OCI-LY3 (cell line): ENCODE data around the gene MAP2K6.

Experiments used
- H2AFZ ChIP-seq: fragments of 200-600, 300-600 bp; shearing (Covaris generic); 2 replicates; pipeline ENCODE4 v1.6.0; 2014; ENCODE audit warnings: antibody characterized with exemption, low read depth, low read length
- H3K27ac ChIP-seq: fragments of 200-600, 300-600 bp; sonication (generic); 2 replicates; pipeline ENCODE4 v1.5.1; 2014; ENCODE audit warnings: mild to moderate bottlenecking, low read length, moderate library complexity, mixed read lengths
- H3K27me3 ChIP-seq: fragments of 200-600, 300-600 bp; sonication (generic); 2 replicates; pipeline ENCODE4 v1.6.1; 2014; ENCODE audit warnings: low read depth, low read length, mixed read lengths
- H3K36me3 ChIP-seq: fragments of 200-600, 300-600 bp; sonication (generic); replicated peaks from 2 replicates; pipeline ENCODE3; 2014; ENCODE audit warnings: low read depth, low read length, mixed read lengths
- H3K4me1 ChIP-seq: fragments of 300-600, 200-600 bp; sonication (generic); 2 replicates; pipeline ENCODE4 v1.6.1; 2014; ENCODE audit warnings: low read length, mixed read lengths
- H3K4me2 ChIP-seq: fragments of 200-600, 300-600 bp; sonication (generic); 2 replicates; pipeline ENCODE4 v1.6.1; 2014; ENCODE audit warnings: low read length, mixed read lengths
- H3K4me3 ChIP-seq: fragments of 300-600, 200-600 bp; sonication (generic); 2 replicates; pipeline ENCODE4 v1.5.1; 2014; ENCODE audit warnings: antibody characterized with exemption, mild to moderate bottlenecking, low read length, moderate library complexity
- H3K79me2 ChIP-seq: fragments of 300-600, 200-600 bp; shearing (Covaris generic); 2 replicates; pipeline ENCODE4 v1.6.1; 2014; ENCODE audit warnings: mild to moderate bottlenecking, low read length, mixed read lengths
- H3K9ac ChIP-seq: fragments of 300-600, 200-600 bp; shearing (Covaris generic); 2 replicates; pipeline ENCODE4 v1.6.0; 2014; ENCODE audit warnings: mild to moderate bottlenecking, low read length, moderate library complexity
- H3K9me3 ChIP-seq: fragments of 200-600, 300-600 bp; shearing (Covaris generic); 2 replicates; pipeline ENCODE4 v1.6.1; 2014; ENCODE audit warnings: low read length, mixed read lengths; ENCODE audit not compliant: insufficient read depth
- H4K20me1 ChIP-seq: fragments of 200-600, 300-600 bp; sonication (generic); 2 replicates; pipeline ENCODE4 v1.6.1; 2016; ENCODE audit warnings: low read length, mixed read lengths; ENCODE audit not compliant: insufficient read depth
- CTCF ChIP-seq: fragments of 200-600, 300-600 bp; sonication (generic); IDR thresholded peaks from 2 replicates; pipeline ENCODE4 v1.5.1; 2014; ENCODE audit warnings: antibody characterized with exemption, low read length, low read depth
- EZH2phosphoT487 ChIP-seq: fragments of 200-600 bp; shearing (Covaris generic); IDR thresholded peaks from 2 replicates; pipeline ENCODE4 v1.6.1; 2018; ENCODE audit warnings: antibody characterized with exemption, mixed run types, low read depth

The MAP2K6 gene

GRCh38 chr17:69499318-69499717, 84.8 kb downstream of the MAP2K6 start:
- Histone ChIP-seq H3K9ac (no peak overlapping the region), H4K20me1 (no peaks in the 10 kb centered on the region), H3K27me3 (no peaks in the 10 kb centered on the region), H3K4me1 (peaks cover 52% of the 10 kb centered on the region), H3K4me3 (no peak overlapping the region), H3K9me3 (no peaks in the 10 kb centered on the region), H2AFZ (no peak overlapping the region), H3K79me2 (no peaks in the 10 kb centered on the region; the same call in 1 of the 2 replicates), H3K4me2 (no peak overlapping the region), H3K27ac (no peak overlapping the region), H3K36me3 (no peaks in the 10 kb centered on the region)
- TF ChIP-seq CTCF = no peak
- no peak for TF ChIP-seq EZH2phosphoT487

- Histone ChIP-seq H3K4me3 (peak overlapping the region; percentile 79; the same call in 1 of the 2 replicates), H3K36me3 (peaks cover 5% of the 10 kb centered on the region), H2AFZ (0 out of 2 replicates have a peak overlapping the region, but pooled peaks have one; percentile 5), H3K79me2 (no peaks in the 10 kb centered on the region; the same call in 1 of the 2 replicates), H3K27ac (peak overlapping the region; percentile 94), H3K27me3 (no peaks in the 10 kb centered on the region), H3K9me3 (no peaks in the 10 kb centered on the region), H3K4me2 (peak overlapping the region; percentile 87), H3K9ac (peak overlapping the region; percentile 83; the same call in 1 of the 2 replicates), H4K20me1 (no peaks in the 10 kb centered on the region), H3K4me1 (peaks cover 65% of the 10 kb centered on the region)
- TF ChIP-seq EZH2phosphoT487 (no peak), CTCF (no peak)
These were observed 86.5 kb downstream of the MAP2K6 start for GRCh38 chr17:69500911-69501429.

- Histone ChIP-seq H3K9ac (peak overlapping the region; percentile 83), H3K4me1 (peaks cover 69% of the 10 kb centered on the region), H4K20me1 (no peaks in the 10 kb centered on the region)
These were observed 87.3 kb downstream of the MAP2K6 start for GRCh38 chr17:69501591-69502468.

More at GRCh38 chr17:69501591-69502468, 87.3 kb downstream of the MAP2K6 start:
- Histone ChIP-seq H3K79me2 (no peaks in the 10 kb centered on the region; the same call in 1 of the 2 replicates), H2AFZ (peak overlapping the region; percentile 5), H3K4me2 (peak overlapping the region; percentile 87), H3K9me3 (no peaks in the 10 kb centered on the region), H3K36me3 (peaks cover 12% of the 10 kb centered on the region), H3K27me3 (no peaks in the 10 kb centered on the region), H3K27ac (peak overlapping the region; percentile 94), H3K4me3 (peak overlapping the region; percentile 79)
- no peak for TF ChIP-seq EZH2phosphoT487
- no peak for TF ChIP-seq CTCF
